Ectodermal cell (in vitro differentiated cells): Measurements from ENCODE around the gene TAOK2. TPM values are rescaled to one million over a fixed set of nuclear protein-coding genes. Genes with fewer than 3 reads are reported as not detected.
"Not testable (repeated sequence)": the region's sequence is repeated elsewhere in the genome, so short reads cannot be mapped to it uniquely, and the experiment has no call there.

Experiments used
- H3K27ac ChIP-seq: 2 replicates; pipeline ENCODE4 v1.7.0; 2013; ENCODE audit warnings: mild to moderate bottlenecking, low read depth, low read length; ENCODE audit not compliant: insufficient read depth, poor library complexity, severe bottlenecking
- H3K27me3 ChIP-seq: 2 replicates; pipeline ENCODE4 v1.7.0; 2013; ENCODE audit warnings: mild to moderate bottlenecking, low read length; ENCODE audit not compliant: insufficient read depth, control insufficient read depth, poor library complexity, severe bottlenecking
- H3K36me3 ChIP-seq: one replicate; pipeline ENCODE4 v1.7.0; 2013; ENCODE audit warnings: low read length; ENCODE audit not compliant: control insufficient read depth, insufficient read depth
- H3K4me1 ChIP-seq: one replicate; pipeline ENCODE4 v1.7.0; 2013; ENCODE audit warnings: low read length; ENCODE audit not compliant: control insufficient read depth, insufficient read depth
- H3K4me3 ChIP-seq: 2 replicates; pipeline ENCODE4 v1.7.0; 2013; ENCODE audit warnings: low read depth, low read length, control low read depth; ENCODE audit not compliant: insufficient read depth
- H3K9me3 ChIP-seq: 2 replicates; pipeline ENCODE4 v1.7.0; 2013; ENCODE audit warnings: mild to moderate bottlenecking, low read length, moderate library complexity; ENCODE audit not compliant: control insufficient read depth
- WGBS, 2 experiments: methylation state at CpG; one replicate each; pipeline ENCODE4 v1.1.7; 2013; ENCODE audit warnings: missing lambda C conversion rate in 2 of 2; 5-methylcytosine and 5-hydroxymethylcytosine counted together
- polyA plus RNA-seq, 4 experiments: library from polyadenylated mRNA; stranded (reverse); fragments of 50-300 nt; gene quantifications; one replicate each; pipeline ENCODE4 v1.2.3, GENCODE V29; 2013

TAOK2 gene
- 54.4 TPM for polyA plus RNA-seq (2013, experiment 1 of 4)
- 53.0 TPM for polyA plus RNA-seq (2013, experiment 2 of 4)
- 41.9 TPM for polyA plus RNA-seq (2013, experiment 3 of 4)
- polyA plus RNA-seq (2013, experiment 4 of 4), result 51.0 TPM

- no peaks in the 10 kb centered on the region for H3K27me3 ChIP-seq
- peaks cover 3% of the 10 kb centered on the region for H3K9me3 ChIP-seq
- peaks cover 26% of the 10 kb centered on the region for H3K4me1 ChIP-seq
- H3K36me3 ChIP-seq, result peaks cover 16% of the 10 kb centered on the region
- H3K4me3 ChIP-seq, result peak within 1 kb of the TSS; percentile 64
- H3K27ac ChIP-seq, result peak within 1 kb of the TSS; percentile 11
- 3% methylated on average over 75 of the region's 75 CpGs for WGBS, 2 experiments
Observed at GRCh38 chr16:29973384-29974246, at the start of gene TAOK2. Gene TAOK2, plus strand, starts transcription at chr16:29973868. Its CDS starts 3,905 bp downstream, at chr16:29977773.

GRCh38 chr16:29925105-29925756 lies 48.4 kb upstream of the TAOK2 start:
- no peaks in the 10 kb centered on the region for H3K9me3 ChIP-seq
- 10 to 12% methylated on average over 9 of the region's 9 CpGs for WGBS, 2 experiments
- H3K36me3 ChIP-seq, result no peaks in the 10 kb centered on the region
- no peak overlapping the region for H3K27ac ChIP-seq
- peak overlapping the region; percentile 81 for H3K4me3 ChIP-seq
- no peaks in the 10 kb centered on the region for H3K4me1 ChIP-seq
- no peaks in the 10 kb centered on the region for H3K27me3 ChIP-seq

- 0 to 1% methylated on average over 89 of the region's 89 CpGs for WGBS, 2 experiments
Observed at GRCh38 chr16:29925781-29926710, 47.6 kb upstream of the TAOK2 start, which contains the start of gene KCTD13. Gene KCTD13, minus strand, starts transcription at chr16:29926226. Its CDS starts 193 bp downstream, at chr16:29926033.

GRCh38 chr16:29926711-29927052 lies 47.0 kb upstream of the TAOK2 start:
- peak overlapping the region; percentile 80 for H3K27ac ChIP-seq
- H3K27me3 ChIP-seq, result no peaks in the 10 kb centered on the region
- no peaks in the 10 kb centered on the region for H3K36me3 ChIP-seq
- H3K9me3 ChIP-seq, result no peaks in the 10 kb centered on the region
- H3K4me3 ChIP-seq, result peak overlapping the region; percentile 81
- no peaks in the 10 kb centered on the region for H3K4me1 ChIP-seq
- WGBS, 2 experiments, result 15 to 19% methylated on average over 12 of the region's 12 CpGs

More at GRCh38 chr16:29925781-29926710, 47.6 kb upstream of the TAOK2 start, which contains the start of gene KCTD13:
- H3K36me3 ChIP-seq, result no peaks in the 10 kb centered on the region
- no peaks in the 10 kb centered on the region for H3K4me1 ChIP-seq
- H3K27ac ChIP-seq, result peak within 1 kb of the TSS; percentile 80
- H3K9me3 ChIP-seq, result no peaks in the 10 kb centered on the region
- no peaks in the 10 kb centered on the region for H3K27me3 ChIP-seq
- peak within 1 kb of the TSS; percentile 81 for H3K4me3 ChIP-seq

- Histone ChIP-seq H3K9me3 (no peaks in the 10 kb centered on the region), H3K27ac (no peak overlapping the region), H3K4me1 (no peaks in the 10 kb centered on the region), H3K27me3 (no peaks in the 10 kb centered on the region), H3K4me3 (peak overlapping the region; percentile 81), H3K36me3 (no peaks in the 10 kb centered on the region)
- WGBS, 2 experiments, result 85 to 87% methylated on average over 11 to 12 of the region's 12 CpGs
Observed at GRCh38 chr16:29927070-29927905, 46.4 kb upstream of the TAOK2 start.

- not testable (repeated sequence) for H3K4me1 ChIP-seq, H3K27me3 ChIP-seq
Observed at GRCh38 chr16:29931750-29932149, 41.9 kb upstream of the TAOK2 start.

GRCh38 chr16:29940656-29941055 lies 33.0 kb upstream of the TAOK2 start:
- H3K9me3 ChIP-seq, result no peaks in the 10 kb centered on the region
- no peaks in the 10 kb centered on the region for H3K27me3 ChIP-seq
- H3K36me3 ChIP-seq, result no peaks in the 10 kb centered on the region
- WGBS, 2 experiments, result 86% methylated on average over 4 of the region's 4 CpGs
- no peak overlapping the region for H3K4me3 ChIP-seq
- H3K4me1 ChIP-seq, result no peaks in the 10 kb centered on the region
- H3K27ac ChIP-seq, result no peak overlapping the region

More at GRCh38 chr16:29931750-29932149, 41.9 kb upstream of the TAOK2 start:
- H3K36me3 ChIP-seq, H3K9me3 ChIP-seq, H3K4me3 ChIP-seq, H3K27ac ChIP-seq: not testable (repeated sequence)
- 83 to 86% methylated on average over 1 of the region's 2 CpGs for WGBS, 2 experiments

GRCh38 chr16:29943846-29944799 lies 29.5 kb upstream of the TAOK2 start:
- Histone ChIP-seq H3K27me3 (no peaks in the 10 kb centered on the region), H3K4me3 (no peak overlapping the region), H3K9me3 (no peaks in the 10 kb centered on the region), H3K36me3 (no peaks in the 10 kb centered on the region), H3K27ac (no peak overlapping the region), H3K4me1 (no peaks in the 10 kb centered on the region)
- WGBS, 2 experiments, result 69 to 73% methylated on average over 11 of the region's 11 CpGs
